IPS DF 4.7 (cell line): ENCODE results near the gene EED.

Source experiments
- DNase-seq: peaks from one replicate; pipeline ENCODE4 v3.0.0-alpha.2; 2013; ENCODE audit warnings: low spot score; ENCODE audit errors: extremely low read depth

EED gene

DNA sequence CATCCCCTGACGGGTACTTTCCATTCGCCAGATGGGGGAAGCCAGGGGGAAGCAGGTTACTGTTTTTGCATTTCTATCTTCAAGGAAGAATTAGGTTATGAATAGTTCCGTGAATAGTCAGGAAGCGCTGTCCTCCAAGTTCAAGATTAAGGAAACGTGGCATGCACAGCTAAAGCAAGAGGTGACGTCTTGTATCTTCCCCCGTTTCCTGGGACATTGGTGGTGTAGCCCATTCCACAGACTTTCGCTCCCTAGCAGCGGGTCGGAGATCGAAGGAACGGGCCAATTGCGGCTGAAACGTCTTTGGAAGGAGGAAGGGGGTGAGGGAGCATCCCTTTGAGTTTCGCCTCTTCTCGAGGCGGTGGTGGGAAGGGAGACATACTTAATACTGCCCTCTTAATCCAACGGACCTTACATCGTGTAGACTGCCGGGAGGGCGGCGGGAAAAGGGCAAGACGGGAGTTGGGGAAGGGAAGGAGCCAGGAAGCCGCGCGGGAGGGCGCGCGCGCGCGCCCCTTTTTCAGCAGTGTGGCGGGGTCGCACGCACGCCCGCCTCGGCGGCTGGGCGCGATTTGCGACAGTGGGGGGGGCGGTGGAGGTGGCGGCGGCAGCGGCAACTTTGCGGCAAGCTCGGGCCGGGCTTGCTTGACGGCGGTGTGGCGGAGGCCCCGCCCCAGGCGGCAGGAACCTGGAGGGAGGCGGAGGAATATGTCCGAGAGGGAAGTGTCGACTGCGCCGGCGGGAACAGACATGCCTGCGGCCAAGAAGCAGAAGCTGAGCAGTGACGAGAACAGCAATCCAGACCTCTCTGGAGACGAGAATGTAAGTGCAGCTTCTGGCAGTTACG is at the start of gene EED:
Gene EED, plus strand, starts transcription at position 232 of the 847 bp plus-strand sequence. Its CDS starts 477 bp downstream, at position 709.
- peak; percentile 82 for DNase-seq

GRCh38 chr11:86194998-86195397 is 49.6 kb upstream of the EED start:
- DNase-seq = no peak

GRCh38 chr11:86196085-86196696 is 48.4 kb upstream of the EED start:
- no peak for DNase-seq

DNA sequence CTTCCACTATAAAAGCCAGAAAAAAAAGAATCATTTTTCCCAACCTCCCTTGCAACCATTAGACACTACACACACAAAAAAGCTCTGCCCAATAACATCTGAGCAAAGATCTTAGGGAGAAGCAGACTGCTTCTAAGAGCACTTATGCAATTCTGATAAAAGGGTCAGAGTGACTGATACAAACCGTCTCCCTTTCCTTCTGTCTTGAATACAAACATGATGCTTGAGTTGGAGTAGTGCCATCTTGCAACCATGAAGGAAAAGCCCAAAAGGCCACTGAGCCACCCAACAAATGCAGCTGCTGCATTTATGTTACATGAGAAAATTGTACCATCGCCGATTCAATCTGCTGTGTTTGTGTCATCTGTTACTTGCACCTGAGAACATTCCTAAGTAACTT is 47.6 kb upstream of the EED start:
- DNase-seq = no peak

DNA sequence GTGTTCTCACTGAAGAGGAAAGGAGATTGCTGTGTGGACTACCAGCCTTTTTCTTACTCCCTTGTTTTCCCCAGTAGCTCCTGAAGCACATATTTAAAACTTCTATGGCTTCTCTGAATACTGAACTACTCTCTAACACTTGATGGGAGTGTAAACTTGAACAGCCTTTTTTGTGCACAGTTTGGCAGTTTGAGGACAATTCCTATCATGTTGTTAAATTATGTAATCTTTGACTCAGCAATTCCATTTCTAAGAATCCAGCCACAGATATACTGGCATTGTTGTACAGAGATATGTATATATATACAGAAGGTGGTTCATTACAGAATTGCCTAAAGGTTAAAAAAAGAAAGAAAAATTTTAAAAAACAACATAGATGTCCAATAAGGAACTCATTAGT is 47.1 kb upstream of the EED start:
- DNase-seq = no peak

DNA sequence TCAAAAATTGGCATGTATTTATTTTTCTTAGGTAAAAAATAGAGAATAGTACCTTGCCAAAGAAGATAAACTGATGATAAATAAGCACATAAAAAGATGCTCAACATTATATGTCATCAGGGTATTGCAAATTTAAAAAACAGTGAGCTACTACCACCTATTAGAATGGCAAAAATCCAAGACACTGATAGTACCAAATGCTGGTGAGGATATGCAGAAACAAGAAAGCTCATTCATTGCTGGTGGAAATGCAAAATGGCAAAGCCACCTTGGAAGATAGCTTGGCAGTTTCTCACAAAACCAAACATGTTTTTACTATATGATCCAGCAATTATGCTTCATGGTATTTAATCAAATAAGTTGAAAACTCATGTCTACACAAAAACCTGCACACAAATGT is 46.4 kb upstream of the EED start:
- DNase-seq = no peak

DNA sequence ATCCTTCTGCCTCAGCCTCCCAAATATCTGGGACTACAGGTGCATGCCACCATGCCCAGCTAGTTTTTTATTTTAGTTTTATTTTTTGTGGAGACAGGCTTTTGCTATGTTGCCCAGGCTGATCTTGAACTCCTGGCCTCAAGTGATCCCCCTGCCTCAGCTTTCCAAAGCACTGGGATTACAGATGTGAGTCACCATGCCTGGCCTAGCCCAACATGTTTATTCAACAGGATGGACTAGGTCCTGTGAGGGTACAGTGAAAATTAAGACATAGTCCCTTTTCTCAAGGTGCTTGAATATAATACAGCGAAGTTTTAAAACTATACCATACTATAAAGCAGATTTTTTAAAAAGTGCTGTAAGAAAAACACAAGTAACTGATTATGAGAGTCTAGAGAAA is 45.2 kb upstream of the EED start:
- no peak for DNase-seq

DNA sequence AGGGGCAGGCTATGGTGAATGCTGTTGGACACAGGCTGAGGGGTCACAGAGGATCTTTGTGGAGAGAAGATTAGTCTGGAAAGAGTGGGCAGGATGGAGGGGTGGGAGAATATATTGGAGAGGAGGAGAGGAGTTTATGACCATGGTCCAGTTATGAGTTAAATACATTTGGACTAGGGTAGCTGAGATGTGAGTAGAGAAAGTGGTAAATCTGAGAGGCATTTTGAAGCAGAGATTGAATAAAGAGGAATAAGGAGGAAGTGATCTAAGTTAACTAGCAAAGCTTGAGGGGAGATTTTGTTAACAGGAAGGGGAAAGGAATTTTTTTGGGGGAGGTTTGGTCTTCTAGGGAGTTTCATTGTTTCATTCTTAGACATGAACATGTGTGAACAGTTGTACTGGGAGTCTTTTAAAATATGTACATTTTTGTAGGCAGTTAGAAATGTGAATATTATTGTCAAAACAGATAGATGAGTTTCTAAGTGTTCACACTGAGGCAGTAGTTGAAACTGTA is 43.1 kb upstream of the EED start:
- no peak for DNase-seq

DNA sequence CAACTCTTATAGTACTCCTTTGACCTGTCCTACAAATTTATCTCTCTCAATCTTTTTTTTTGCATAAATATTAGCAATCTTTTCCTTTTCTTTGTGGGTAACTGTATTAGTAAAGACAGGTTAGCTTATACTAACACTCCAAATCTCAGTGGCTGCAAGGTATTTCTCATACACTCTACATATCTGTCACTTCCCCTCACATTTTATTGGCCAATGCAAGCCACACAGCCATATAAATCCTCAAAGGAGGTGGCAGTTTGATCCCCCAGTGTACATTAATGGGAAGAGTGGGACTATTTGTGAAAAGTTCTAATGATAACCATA is 42.6 kb upstream of the EED start:
- DNase-seq = no peak

- DNase-seq = no peak
Measured at GRCh38 chr11:86204356-86204755, 40.2 kb upstream of the EED start.

DNA sequence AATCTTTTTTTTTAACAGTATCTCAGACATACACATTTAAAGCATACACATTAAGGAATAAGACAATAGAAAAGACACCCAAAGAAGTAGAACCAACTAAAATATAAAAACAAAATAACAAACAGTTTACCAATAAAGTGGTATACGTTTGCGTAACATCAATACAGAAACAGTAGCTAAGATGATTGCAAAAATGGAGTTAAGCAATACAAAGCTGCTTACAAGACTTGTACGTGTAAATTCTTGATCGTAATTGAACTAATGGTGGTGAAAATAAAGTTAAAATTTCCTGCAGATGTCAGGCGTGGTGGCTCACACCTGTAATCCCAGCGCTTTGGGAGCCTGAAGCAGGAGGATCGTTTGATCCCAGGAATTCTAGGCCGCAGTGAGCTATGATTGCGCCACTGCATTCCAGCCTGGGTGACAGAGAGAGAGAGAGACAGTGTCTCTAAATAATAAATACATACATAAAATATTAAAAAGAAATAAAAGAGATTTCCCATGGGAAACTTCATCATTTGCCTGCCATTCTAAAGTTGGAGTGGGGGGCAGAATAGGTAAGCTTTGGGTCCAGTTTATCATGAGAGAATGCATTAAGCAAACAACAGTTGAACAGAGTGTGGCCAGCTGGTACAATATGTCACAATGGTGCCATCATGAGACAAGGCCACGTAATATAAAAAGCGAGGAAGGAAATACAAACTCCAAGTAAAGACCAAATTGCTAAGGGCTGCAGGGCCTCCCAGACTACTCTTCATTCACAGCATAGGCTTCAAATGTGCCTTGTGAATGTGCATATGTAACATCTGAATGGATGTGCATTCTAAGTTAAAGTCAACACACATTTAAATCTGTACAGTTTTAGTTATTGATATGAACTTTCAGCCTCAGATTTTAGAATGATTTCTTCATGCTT is 38.9 kb upstream of the EED start:
- no peak for DNase-seq

DNA sequence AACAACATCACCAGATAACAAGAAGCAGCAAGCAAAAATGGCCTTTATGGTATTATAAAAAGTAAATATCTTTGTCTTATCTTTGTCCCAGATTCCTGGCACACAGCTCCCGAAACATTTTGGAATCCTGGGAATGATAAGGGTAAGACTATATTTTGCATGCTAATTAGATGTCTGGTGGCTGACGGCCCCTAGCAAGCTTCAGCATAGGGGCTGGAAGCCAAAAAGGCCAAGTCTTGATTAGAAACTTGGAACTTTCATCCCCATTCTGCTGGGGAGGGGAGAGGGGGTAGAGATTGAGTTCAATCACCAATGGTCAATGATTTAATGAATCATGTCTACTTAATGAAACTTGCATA is 38.2 kb upstream of the EED start:
- no peak for DNase-seq

DNA sequence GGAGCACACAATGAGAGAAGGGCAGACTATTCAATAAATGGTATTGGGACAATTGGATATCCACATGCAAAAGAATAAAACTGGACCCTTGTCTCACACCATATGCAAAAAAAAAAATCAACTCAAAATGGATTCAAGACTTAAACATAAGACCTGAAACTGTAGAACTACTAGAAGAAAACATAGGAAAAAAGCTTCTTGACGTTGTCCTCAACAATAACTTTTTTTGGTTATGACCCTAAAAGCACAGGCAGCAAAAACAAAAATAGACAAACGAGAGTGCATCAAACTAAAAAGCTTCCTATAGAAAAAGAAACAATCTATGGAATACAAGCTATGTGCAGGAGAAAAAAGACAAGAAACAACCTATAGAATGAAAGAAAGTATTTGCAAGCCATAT is 37.1 kb upstream of the EED start:
- no peak for DNase-seq

GRCh38 chr11:86208572-86208971 is 36.0 kb upstream of the EED start:
- no peak for DNase-seq

GRCh38 chr11:86209806-86210657 is 34.5 kb upstream of the EED start:
- no peak for DNase-seq

GRCh38 chr11:86210898-86211297 is 33.7 kb upstream of the EED start:
- no peak for DNase-seq

DNA sequence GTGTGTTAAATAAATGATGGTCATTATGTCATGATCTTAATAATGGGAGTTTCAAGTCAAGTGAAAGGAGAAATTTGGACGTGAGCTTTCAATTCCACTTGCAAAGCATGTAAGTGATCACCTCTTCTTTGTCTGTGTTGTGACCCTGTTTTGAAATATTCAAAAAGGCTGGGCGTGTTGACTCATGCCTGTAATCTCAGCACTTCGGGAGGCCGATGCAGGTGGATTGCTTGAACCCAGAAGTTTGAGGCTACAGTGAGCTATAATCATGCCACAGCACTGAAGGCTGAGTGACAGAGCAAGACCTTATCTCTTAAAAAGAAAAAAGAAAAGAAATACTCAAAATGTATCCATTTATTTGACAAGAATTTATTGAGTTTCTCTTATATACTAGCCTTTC is 32.9 kb upstream of the EED start:
- DNase-seq = no peak

DNA sequence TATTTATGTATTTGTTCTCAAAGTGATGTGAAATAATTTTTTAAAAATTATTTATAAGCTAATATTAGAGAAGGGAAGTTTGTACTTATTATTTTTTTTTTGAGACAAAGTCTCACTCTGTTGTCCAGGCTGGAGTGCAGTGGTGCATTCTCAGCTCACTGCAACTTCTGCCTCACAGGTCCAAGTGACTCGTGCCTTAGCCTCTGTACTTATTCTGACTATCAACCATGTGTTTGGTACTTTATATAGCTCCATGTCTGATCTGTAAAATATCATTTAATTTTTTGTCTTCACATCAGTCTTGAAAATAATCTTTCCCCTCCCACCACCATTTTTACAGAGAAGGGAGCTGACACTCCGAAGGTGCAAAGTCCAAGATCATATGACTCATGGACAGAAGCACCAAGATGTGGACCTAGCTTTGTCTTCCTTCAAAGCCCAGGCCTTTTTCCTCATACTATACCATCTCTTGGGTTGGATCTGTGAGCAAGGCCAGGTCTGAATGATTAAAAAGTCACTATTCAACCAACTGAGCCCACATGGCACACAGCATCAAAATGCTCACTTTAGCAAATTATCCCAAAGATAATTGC is 32.4 kb upstream of the EED start:
- DNase-seq = no peak

DNA sequence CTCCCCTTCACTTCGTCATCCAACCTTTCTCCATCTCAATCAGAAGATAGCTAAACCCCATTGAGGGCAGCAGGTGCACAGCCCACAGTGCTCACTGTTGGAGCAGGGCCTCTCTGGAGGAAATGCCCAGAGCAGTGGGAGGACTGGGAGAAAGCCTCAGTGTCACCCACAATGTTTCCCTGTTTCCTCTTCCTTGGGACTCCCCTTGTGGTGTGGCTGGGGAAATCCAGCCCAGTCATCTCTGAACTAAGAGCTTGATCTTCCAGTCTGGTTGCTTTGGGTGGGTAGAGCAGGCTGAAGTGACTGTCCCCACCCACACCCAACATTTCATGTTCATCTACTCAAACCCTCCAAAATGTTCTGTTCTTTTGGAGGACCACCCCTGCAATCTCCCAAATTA is 29.8 kb upstream of the EED start:
- DNase-seq = no peak
